GM20000 (cell line): ENCODE measurements around the gene PPP2R2B.
"Not testable (repeated sequence)": the region's sequence is repeated elsewhere in the genome, so short reads cannot be mapped to it uniquely, and the experiment has no call there.

Source experiments
- DNase-seq: peaks from one replicate; pipeline ENCODE4 v3.0.0; 2012; ENCODE audit warnings: low spot score
- CTCF ChIP-seq: IDR thresholded peaks from 2 replicates; pipeline ENCODE4 v1.5.1; 2012; ENCODE audit warnings: mild to moderate bottlenecking, control low read depth; ENCODE audit errors: extremely low read depth, missing control alignments

Gene PPP2R2B

GRCh38 chr5:146568161-146568560 is 310.4 kb downstream of the PPP2R2B start:
- no peak for TF ChIP-seq CTCF

GRCh38 chr5:146565764-146566367 is 312.7 kb downstream of the PPP2R2B start:
- peak; percentile 58 for DNase-seq
- TF ChIP-seq CTCF, result no peak

More at GRCh38 chr5:146568161-146568560, 310.4 kb downstream of the PPP2R2B start:
- no peak for DNase-seq

- no peak for DNase-seq
- no peak for TF ChIP-seq CTCF
These were observed 314.4 kb downstream of the PPP2R2B start for GRCh38 chr5:146564007-146564762.

GRCh38 chr5:146562461-146562860 is 316.1 kb downstream of the PPP2R2B start:
- TF ChIP-seq CTCF, result no peak
- no peak for DNase-seq

GRCh38 chr5:146561711-146562110 is 316.8 kb downstream of the PPP2R2B start:
- TF ChIP-seq CTCF, result no peak
- no peak for DNase-seq

- no peak for TF ChIP-seq CTCF
- DNase-seq, result no peak
These were observed 318.2 kb downstream of the PPP2R2B start for GRCh38 chr5:146560205-146560812.

GRCh38 chr5:146556884-146557283 is 321.7 kb downstream of the PPP2R2B start:
- not testable (repeated sequence) for DNase-seq
- TF ChIP-seq CTCF, result peak; percentile 14
